K562 (cell line): ENCODE results near the gene PBX4. TPM values are rescaled to one million over a fixed set of nuclear protein-coding genes. Genes with fewer than 3 reads are reported as not detected.

Experiments
- ATAC-seq: fragments of 200-7000 bp; cut with Tn5 transposase; 3 replicates; pipeline ENCODE4 v1.9.1; 2020; ENCODE audit warnings: moderate library complexity
- BruUV-seq: library from RNA; stranded (reverse); fragments of 400-500 nt; replicated peaks from 2 replicates; lab custom pipeline; 2021; lab: Mats Ljungman, UMichigan
- CTCF ChIA-PET: fragments of 300-600 bp; formaldehyde crosslinking; extraction: SDS; loops from one replicate; lab custom pipeline; 2021; ENCODE audit warnings: low intra/inter-chr PET ratio; lab: Yijun Ruan, JAX
- POLR2A ChIA-PET: fragments of 300-600, 350-650 bp; sonication (Branson Sonifier 250); formaldehyde crosslinking; extraction: SDS; loops from one replicate; lab custom pipeline; 2021; ENCODE audit warnings: antibody characterized with exemption, inconsistent platforms; lab: Yijun Ruan, JAX
- DNase-seq, 4 experiments: peaks; one replicate each; pipeline versions ENCODE4 v3.0.0 to v3.0.0-alpha.2; 2011 to 2018; ENCODE audit warnings: low spot score in 3 of 4, mixed read lengths in 3 of 4; ENCODE audit errors: extremely low read depth in 1 of 4
- FAIRE-seq: peaks from 2 replicates; lab custom pipeline; 2011; peaks lifted over from hg19 to GRCh38; lab: Jason Lieb, UNC
- H2AFZ ChIP-seq: 2 replicates; pipeline ENCODE4 v1.6.0; 2011; ENCODE audit warnings: low read depth, low read length, control low read depth, inconsistent platforms
- H3K27ac ChIP-seq: fragments of 200-600 bp; 3 replicates; pipeline ENCODE4 v1.8.0; 2011; ENCODE audit warnings: low read depth, mild to moderate bottlenecking, control low read depth, inconsistent platforms, low read length, moderate library complexity, mixed read lengths; ENCODE audit errors: extremely low read depth
- H3K27me3 ChIP-seq, 2 experiments: fragments of 300-600 bp in 1 of 2; 2 replicates in 1 of 2; 3 replicates in 1 of 2; pipeline versions ENCODE4 v1.6.0 to v1.8.0; 2011; ENCODE audit warnings: inconsistent platforms in 2 of 2, low read length in 2 of 2, mild to moderate bottlenecking in 1 of 2, mixed read lengths in 1 of 2, moderate library complexity in 1 of 2; ENCODE audit not compliant: control insufficient read depth in 2 of 2, insufficient read depth in 2 of 2
- H3K36me3 ChIP-seq: fragments of 300-600 bp; 3 replicates; pipeline ENCODE4 v1.8.0; 2011; ENCODE audit warnings: mild to moderate bottlenecking, low read length, inconsistent platforms; ENCODE audit not compliant: control insufficient read depth, insufficient read depth
- H3K4me1 ChIP-seq, 2 experiments: fragments of 200-600 bp in 1 of 2; replicated peaks in 1 of 2; 2 replicates in 1 of 2; 3 replicates in 1 of 2; pipeline versions ENCODE4 v1.5.1 to v1.8.0; 2011; ENCODE audit warnings: inconsistent platforms in 2 of 2, low read length in 2 of 2, mild to moderate bottlenecking in 1 of 2, mixed read lengths in 1 of 2, moderate library complexity in 1 of 2; ENCODE audit not compliant: control insufficient read depth in 2 of 2, insufficient read depth in 2 of 2
- H3K4me2 ChIP-seq: 2 replicates; pipeline ENCODE4 v1.6.1; 2011; ENCODE audit warnings: low read length, control low read depth, inconsistent platforms, mixed read lengths; ENCODE audit not compliant: insufficient read depth
- H3K4me3 ChIP-seq: fragments of 200-600 bp; sonication (generic), shearing (Covaris generic); 2 replicates; pipeline ENCODE4 v1.5.1; 2016; ENCODE audit warnings: control low read depth, inconsistent platforms
- H3K79me2 ChIP-seq: fragments of 200-600 bp; 3 replicates; pipeline ENCODE4 v1.8.0; 2011; ENCODE audit warnings: low read length, inconsistent platforms; ENCODE audit not compliant: control insufficient read depth, insufficient read depth
- H3K9ac ChIP-seq, 2 experiments: 2 replicates each; pipeline versions ENCODE4 v1.6.0 to v1.6.1; 2011; ENCODE audit warnings: low read depth in 2 of 2, low read length in 2 of 2, control low read depth in 1 of 2, inconsistent platforms in 1 of 2, mild to moderate bottlenecking in 1 of 2, mixed read lengths in 1 of 2; ENCODE audit not compliant: insufficient read depth in 1 of 2
- H3K9me1 ChIP-seq: one replicate; pipeline ENCODE4 v1.6.0; 2011; ENCODE audit warnings: inconsistent platforms, mild to moderate bottlenecking, low read length, moderate library complexity; ENCODE audit not compliant: control insufficient read depth, insufficient read depth
- H3K9me3 ChIP-seq: replicated peaks from 2 replicates; pipeline ENCODE4 v1.5.1; 2011; ENCODE audit warnings: low read depth, low read length, inconsistent platforms; ENCODE audit not compliant: control insufficient read depth, insufficient read depth
- H4K20me1 ChIP-seq: replicated peaks from 2 replicates; pipeline ENCODE4 v1.6.1; 2011; ENCODE audit warnings: low read length, inconsistent platforms, mixed read lengths; ENCODE audit not compliant: control insufficient read depth, insufficient read depth
- NR4A1 ChIP-seq, 2 experiments: fragments of 250-450 bp in 1 of 2; fragments of 450-650 bp in 1 of 2; sonication (Bioruptor Pico) in 1 of 2; IDR thresholded peaks; 2 replicates each; pipeline versions ENCODE4 v1.4.0 to v1.6.1; 2016 to 2020; ENCODE audit warnings: mild to moderate bottlenecking in 2 of 2, missing compliant biosample characterization in 1 of 2, missing genetic modification characterization in 1 of 2, moderate library complexity in 1 of 2
- POLR2G ChIP-seq: fragments of 200-400 bp; formaldehyde crosslinking; IDR thresholded peaks from 2 replicates; pipeline ENCODE4 v1.6.1; 2017; ENCODE audit warnings: low read depth, mild to moderate bottlenecking, antibody characterized with exemption, low read length, moderate library complexity
- RBFOX2 ChIP-seq: fragments of 200-400 bp; formaldehyde crosslinking; IDR thresholded peaks from 2 replicates; pipeline ENCODE4 v1.6.1; 2017; ENCODE audit warnings: low read depth, mild to moderate bottlenecking, low read length, moderate library complexity
- TCF3 ChIP-seq: sonication (generic); formaldehyde crosslinking; IDR thresholded peaks from 2 replicates; pipeline ENCODE4 v1.4.0; 2020; ENCODE audit warnings: mild to moderate bottlenecking, missing genetic modification reagents
- ZNF668 ChIP-seq: fragments of 250-450 bp; sonication (Bioruptor Pico); IDR thresholded peaks from 2 replicates; pipeline ENCODE4 v1.8.0; 2022; ENCODE audit warnings: mild to moderate bottlenecking, inconsistent platforms
- whole genome bisulfite sequencing: fragments of 100-300 bp; shearing (Covaris generic); methylation state at CpG from one replicate; pipeline ENCODE4 v1.1.6; 2016; ENCODE audit warnings: low coverage, mixed read lengths; ENCODE audit not compliant: insufficient coverage; ENCODE audit errors: missing lambda C conversion rate; 5-methylcytosine and 5-hydroxymethylcytosine counted together
- in situ Hi-C: fragments of 300-500 bp; cut with MboI; formaldehyde crosslinking; loops from 4 replicates; pipeline ENCODE4 v1.15.0; 2018; ENCODE audit warnings: inconsistent platforms, mixed read lengths
- intact Hi-C: fragments of 100-400 bp; cut with micrococcal nuclease; formaldehyde crosslinking; loops from 2 replicates; pipeline ENCODE4 v1.14.2; 2022
- polyA plus RNA-seq, 8 experiments: library from polyadenylated mRNA; depleted of rRNA in 4 of 8; stranded (reverse) in 5 of 8; unstranded in 3 of 8; fragments of >200 nt; fragmentation: Nextera tagmentation in 2 of 8; fragmentation: Illumina TruSeq in 1 of 8; extraction: Ambion mirVana in 2 of 8; extraction: Trizol in 1 of 8; gene quantifications; 2 replicates each; pipeline versions ENCODE4 v1.2.1 to v1.2.3, GENCODE V29; 2011 to 2014; ENCODE audit warnings: inconsistent platforms in 1 of 8, missing spikeins in 1 of 8
- total RNA-seq, 7 experiments: library from RNA; depleted of rRNA in 6 of 7; stranded (reverse); fragments of >200 nt in 6 of 7; fragmentation: Illumina TruSeq in 2 of 7; extraction: Trizol in 2 of 7; gene quantifications; 2 replicates each; pipeline versions ENCODE4 v1.2.1 to v1.2.3, GENCODE V29; 2011 to 2021; ENCODE audit warnings: low replicate concordance in 1 of 7
- TF ChIP-seq, protein P1 (sequence below), 2 experiments: fragments of 450-650 bp; conservative IDR thresholded peaks; 2 replicates each; pipeline ENCODE4 v1.6.1; 2017; ENCODE audit warnings: mild to moderate bottlenecking in 2 of 2, moderate library complexity in 2 of 2

PBX4 gene
- total and polyA plus RNA-seq, 9 of the 15 experiments (the other 6 are each of a cell fraction or from before 2014, with no cell fraction given) = 0.11 to 3.8 (median 1.6) TPM; not detected in 1

DNA sequence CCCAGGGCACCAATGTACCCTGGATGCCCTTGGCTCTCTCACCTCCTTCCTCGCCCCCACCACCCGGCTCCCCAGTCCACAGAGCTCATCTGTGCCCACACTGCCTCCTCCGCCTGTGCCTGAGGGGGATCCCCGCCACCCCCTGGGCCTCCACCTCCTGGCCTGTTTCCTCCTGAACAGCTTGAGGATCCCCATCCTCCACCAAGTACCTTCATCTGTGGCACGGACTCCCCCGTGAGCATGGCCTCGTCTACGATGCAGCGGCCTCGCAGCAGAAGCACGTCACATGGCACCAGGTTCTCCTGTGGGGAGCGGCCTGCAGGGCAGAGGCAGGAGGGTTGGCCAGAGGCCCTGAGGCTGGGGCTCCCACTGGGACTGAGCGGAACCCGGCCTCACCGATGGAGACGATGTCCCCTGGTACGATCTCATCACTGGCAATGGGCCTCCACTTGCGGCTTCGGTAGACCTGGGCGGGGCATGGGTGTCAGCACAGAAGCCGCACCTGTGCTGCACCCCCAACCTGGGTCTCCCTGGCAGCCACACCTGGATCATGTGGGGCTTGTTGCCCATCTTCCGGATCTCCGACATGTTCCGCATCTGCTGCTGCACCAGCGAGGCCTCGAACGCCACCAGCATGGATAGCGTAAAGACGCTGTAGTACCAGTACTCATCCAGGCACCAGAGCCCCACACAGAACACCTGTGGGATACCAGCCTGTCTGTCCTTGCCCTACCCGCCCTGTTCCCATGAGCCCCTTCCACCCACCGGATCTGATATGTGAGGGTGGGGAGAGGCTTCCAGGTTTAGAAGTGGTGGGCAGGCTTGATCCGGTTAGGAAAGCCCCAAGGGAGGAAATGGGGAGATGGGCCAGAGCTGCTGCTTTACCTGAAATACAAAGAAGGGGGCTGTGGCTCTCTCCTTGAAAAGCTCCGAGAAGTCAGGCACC, 38.2 kb upstream of the PBX4 start:
- Histone ChIP-seq H3K9me3 (no peaks in the 10 kb centered on the region), H3K36me3 (peaks cover 89% of the 10 kb centered on the region), H3K4me1 (peaks cover 2 to 14% of the 10 kb centered on the region in 2 experiments; a peak in 4 of 5 replicates), H3K4me2 (no peak overlapping the region), H3K79me2 (peaks cover 15% of the 10 kb centered on the region), H4K20me1 (peaks cover 3% of the 10 kb centered on the region; the same call in 1 of the 2 replicates), H3K27ac (no peak overlapping the region), H3K4me3 (no peak overlapping the region), H2AFZ (no peak overlapping the region), H3K27me3 (no peaks in the 10 kb centered on the region), H3K9ac (no peak overlapping the region; a peak in 1 of 4 replicates), H3K9me1 (no peaks in the 10 kb centered on the region)
- ChIA-PET POLR2A (interaction anchor here (0.6 to 0.9 kb wide), 2 partner anchors 11 to 13 kb away, joined by 3 read pairs; no protein-coding TSS in a partner anchor), CTCF (no interaction called here)
- TF ChIP-seq RBFOX2 = peak; percentile 43; the same call in 1 of the 2 replicates
- 0 out of 2 replicates have a peak, but pooled peaks have one; percentile 11 for TF ChIP-seq POLR2G
- no peak for TF ChIP-seq ZNF668
- TF ChIP-seq TCF3 (CRISPR knock-in tag) = no peak
- TF ChIP-seq NR4A1 (CRISPR knock-in tag; IDR thresholded peaks at IDR 0.05) = no peak
- TF ChIP-seq NR4A1 (tag; IDR thresholded peaks at IDR 0.05) = no peak
- TF ChIP-seq, protein P1, sequence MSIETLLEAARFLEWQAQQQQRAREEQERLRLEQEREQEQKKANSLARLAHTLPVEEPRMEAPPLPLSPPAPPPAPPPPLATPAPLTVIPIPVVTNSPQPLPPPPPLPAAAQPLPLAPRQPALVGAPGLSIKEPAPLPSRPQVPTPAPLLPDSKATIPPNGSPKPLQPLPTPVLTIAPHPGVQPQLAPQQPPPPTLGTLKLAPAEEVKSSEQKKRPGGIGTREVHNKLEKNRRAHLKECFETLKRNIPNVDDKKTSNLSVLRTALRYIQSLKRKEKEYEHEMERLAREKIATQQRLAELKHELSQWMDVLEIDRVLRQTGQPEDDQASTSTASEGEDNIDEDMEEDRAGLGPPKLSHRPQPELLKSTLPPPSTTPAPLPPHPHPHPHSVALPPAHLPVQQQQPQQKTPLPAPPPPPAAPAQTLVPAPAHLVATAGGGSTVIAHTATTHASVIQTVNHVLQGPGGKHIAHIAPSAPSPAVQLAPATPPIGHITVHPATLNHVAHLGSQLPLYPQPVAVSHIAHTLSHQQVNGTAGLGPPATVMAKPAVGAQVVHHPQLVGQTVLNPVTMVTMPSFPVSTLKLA (conservative IDR thresholded peaks at IDR 0.05) = no peak
- in situ Hi-C loops = no loop called here
- FAIRE-seq (no peak), DNase-seq (peak in 1 of 4 experiments; percentile 9), ATAC-seq (no peak)
- WGBS = 98% methylated on average over 25 of the region's 33 CpGs
- intact Hi-C loops = no loop called here
- no TSS peak for BruUV-seq
